SIG-M5 treated with dmso at 0.1 percent for 504 hours (cell line): ENCODE measurements around the gene NGDN.

Experiments
- DNase-seq: peaks from one replicate; lab custom pipeline; 2025; ENCODE audit not compliant: unreplicated experiment; lab: John Stamatoyannopoulos, UW

NGDN gene

GRCh38 chr14:23438101-23438971 lies 31.2 kb upstream of the NGDN start:
- no peak for DNase-seq

- DNase-seq: no peak
Measured at GRCh38 chr14:23439107-23439835, 30.2 kb upstream of the NGDN start.

GRCh38 chr14:23441076-23441475 lies 28.4 kb upstream of the NGDN start:
- DNase-seq: no peak

GRCh38 chr14:23442721-23443356 lies 26.7 kb upstream of the NGDN start:
- no peak for DNase-seq

- DNase-seq: no peak
Measured at GRCh38 chr14:23443411-23443812, 26.1 kb upstream of the NGDN start.

GRCh38 chr14:23443881-23444280 lies 25.6 kb upstream of the NGDN start:
- no peak for DNase-seq

- DNase-seq: no peak
Measured at GRCh38 chr14:23444314-23444713, 25.2 kb upstream of the NGDN start.

GRCh38 chr14:23445773-23446172 lies 23.7 kb upstream of the NGDN start:
- no peak for DNase-seq

GRCh38 chr14:23446291-23446851 lies 23.1 kb upstream of the NGDN start:
- DNase-seq: no peak

GRCh38 chr14:23447361-23448350 lies 21.8 kb upstream of the NGDN start:
- no peak for DNase-seq

GRCh38 chr14:23449314-23449713 lies 20.2 kb upstream of the NGDN start:
- DNase-seq: no peak

GRCh38 chr14:23450379-23450778 lies 19.1 kb upstream of the NGDN start:
- DNase-seq: no peak

- DNase-seq: no peak
Measured at GRCh38 chr14:23452237-23452636, 17.3 kb upstream of the NGDN start.

- no peak for DNase-seq
Measured at GRCh38 chr14:23454445-23454856, 15.1 kb upstream of the NGDN start.

- peak; percentile 11 for DNase-seq
Measured at GRCh38 chr14:23456883-23457586, 12.5 kb upstream of the NGDN start.

- DNase-seq: no peak
Measured at GRCh38 chr14:23457587-23458445, 11.7 kb upstream of the NGDN start.

GRCh38 chr14:23460960-23461359 lies 8.5 kb upstream of the NGDN start:
- no peak for DNase-seq

- DNase-seq: peak; percentile 24
Measured at GRCh38 chr14:23464700-23465099, 4.8 kb upstream of the NGDN start.

GRCh38 chr14:23465261-23465660 lies 4.2 kb upstream of the NGDN start:
- no peak for DNase-seq
